B cell (primary cell): ENCODE data around the gene SEC14L1. TPM values are rescaled to one million over a fixed set of nuclear protein-coding genes. Genes with fewer than 3 reads are reported as not detected.

Experiments used
- ATAC-seq: fragments of 200-7000 bp; cut with Tn5 transposase; one replicate; pipeline ENCODE4 v1.10.0; 2021; ENCODE audit warnings: low read depth, mild to moderate bottlenecking, moderate number of reproducible peaks, moderate library complexity
- CTCF ChIA-PET: fragments of 350-600 bp; sonication (Branson Sonifier 250); formaldehyde crosslinking; loops from one replicate; lab custom pipeline; 2021; ENCODE audit warnings: antibody characterized with exemption, inconsistent platforms; lab: Charles Lee
- POLR2A ChIA-PET: fragments of 350-600 bp; sonication (Branson Sonifier 250); formaldehyde crosslinking; loops from one replicate; lab custom pipeline; 2021; ENCODE audit warnings: antibody characterized with exemption; lab: Charles Lee
- DNase-seq: peaks from one replicate; pipeline ENCODE4 v3.0.0; 2013
- H2AFZ ChIP-seq: 2 replicates; pipeline ENCODE4 v1.6.1; 2012; ENCODE audit warnings: mild to moderate bottlenecking, low read depth, low read length; ENCODE audit not compliant: insufficient read depth, poor library complexity, severe bottlenecking
- H3K27ac ChIP-seq, 2 donors: 1 replicate in 1 of 2; 2 replicates in 1 of 2; pipeline ENCODE4 v1.5.1; 2012 to 2013; ENCODE audit warnings: low read length in 2 of 2, mild to moderate bottlenecking in 2 of 2, moderate library complexity in 1 of 2
- H3K27me3 ChIP-seq, 4 experiments: fragments of 200-600 bp in 1 of 4; sonication (generic) in 1 of 4; replicated peaks in 1 of 4; 1 replicate in 2 of 4; 2 replicates in 2 of 4; pipeline versions ENCODE4 v1.6.1 to v1.7.0; 2013 to 2016; ENCODE audit warnings: low read length in 3 of 4, mild to moderate bottlenecking in 2 of 4, mixed read lengths in 1 of 4, moderate library complexity in 1 of 4; ENCODE audit not compliant: insufficient read depth in 4 of 4, control insufficient read depth in 3 of 4; ENCODE audit errors: control extremely low read depth in 1 of 4
- H3K36me3 ChIP-seq, 2 experiments: replicated peaks in 1 of 2; 1 replicate in 1 of 2; 2 replicates in 1 of 2; pipeline versions ENCODE4 v1.6.1 to v1.7.1; 2013; ENCODE audit warnings: low read length in 1 of 2; ENCODE audit not compliant: insufficient read depth in 2 of 2, control insufficient read depth in 1 of 2; ENCODE audit errors: control extremely low read depth in 1 of 2, extremely low read depth in 1 of 2
- H3K4me1 ChIP-seq, 2 donors: fragments of 200-600 bp in 1 of 2; sonication (generic) in 1 of 2; 1 replicate in 1 of 2; 2 replicates in 1 of 2; pipeline versions ENCODE4 v1.5.1 to v1.6.1; 2013 to 2017; ENCODE audit warnings: low read length in 2 of 2; ENCODE audit not compliant: control insufficient read depth in 2 of 2, insufficient read depth in 2 of 2
- H3K4me2 ChIP-seq: replicated peaks from 2 replicates; pipeline ENCODE3; 2012; ENCODE audit warnings: mild to moderate bottlenecking, low read depth, low read length; ENCODE audit not compliant: poor library complexity, severe bottlenecking
- H3K4me3 ChIP-seq, 5 experiments: fragments of 200-600 bp in 1 of 5; sonication (generic) in 1 of 5; 1 replicate in 3 of 5; 2 replicates in 2 of 5; pipeline versions ENCODE4 v1.5.1 to v1.7.0; 2011 to 2016; ENCODE audit warnings: low read length in 4 of 5, mild to moderate bottlenecking in 4 of 5, low read depth in 2 of 5, control low read depth in 1 of 5, moderate library complexity in 1 of 5; ENCODE audit not compliant: insufficient read depth in 1 of 5; ENCODE audit errors: control extremely low read depth in 1 of 5, extremely low read depth in 1 of 5
- H3K79me2 ChIP-seq: fragments of 200-600 bp; sonication (generic); one replicate; pipeline ENCODE4 v1.6.0; 2016; ENCODE audit warnings: low read length; ENCODE audit not compliant: control insufficient read depth, insufficient read depth
- H3K9ac ChIP-seq: fragments of 200-600 bp; sonication (generic); 2 replicates; pipeline ENCODE4 v1.6.1; 2017; ENCODE audit warnings: mild to moderate bottlenecking, low read length, moderate library complexity
- H3K9me3 ChIP-seq, 3 donors: one replicate each; pipeline versions ENCODE4 v1.6.1 to v1.7.1; 2013; ENCODE audit warnings: low read length in 2 of 3; ENCODE audit not compliant: control insufficient read depth in 2 of 3, insufficient read depth in 1 of 3; ENCODE audit errors: control extremely low read depth in 1 of 3
- H4K20me1 ChIP-seq: 2 replicates; pipeline ENCODE4 v1.6.0; 2012; ENCODE audit warnings: mild to moderate bottlenecking, low read length; ENCODE audit not compliant: insufficient read depth, control insufficient read depth, poor library complexity, severe bottlenecking
- H3K27ac Mint-ChIP-seq: one replicate; pipeline ENCODE4 v1.8.0; 2021; ENCODE audit warnings: mixed read lengths
- H3K27me3 Mint-ChIP-seq: one replicate; pipeline ENCODE4 v1.8.0; 2021; ENCODE audit warnings: mixed read lengths
- H3K4me1 Mint-ChIP-seq: one replicate; pipeline ENCODE4 v1.8.0; 2021; ENCODE audit warnings: mixed read lengths
- H3K4me3 Mint-ChIP-seq: one replicate; pipeline ENCODE4 v1.8.0; 2021; ENCODE audit warnings: mixed read lengths
- H3K9me3 Mint-ChIP-seq: one replicate; pipeline ENCODE4 v1.8.0; 2022; ENCODE audit warnings: mixed read lengths; ENCODE audit not compliant: insufficient read depth
- CTCF ChIP-seq: fragments of 200-600 bp; IDR thresholded peaks from one replicate; pipeline ENCODE4 v1.8.0; 2022; ENCODE audit warnings: antibody characterized with exemption, mild to moderate bottlenecking
- EZH2 ChIP-seq: IDR thresholded peaks from 2 replicates; pipeline ENCODE4 v1.6.1; 2012; ENCODE audit warnings: borderline replicate concordance, low read depth, mild to moderate bottlenecking, moderate library complexity, low read length; ENCODE audit not compliant: insufficient read depth, poor library complexity, severe bottlenecking
- WGBS: methylation state at CpG from one replicate; pipeline ENCODE4 v1.1.5; 2013; ENCODE audit warnings: missing lambda C conversion rate; ENCODE audit not compliant: insufficient coverage; 5-methylcytosine and 5-hydroxymethylcytosine counted together
- intact Hi-C: fragments of 100-400 bp; cut with micrococcal nuclease; formaldehyde crosslinking; loops from one replicate; pipeline ENCODE4 v1.10.0; 2022
- polyA plus RNA-seq: library from polyadenylated mRNA; depleted of rRNA; stranded (reverse); fragments of >200 nt; gene quantifications from 2 replicates; pipeline ENCODE4 v1.2.3, GENCODE V29; 2012
- total RNA-seq, 2 donors: library from RNA; stranded (reverse); fragments of 120-200 nt in 1 of 2; gene quantifications; 1 replicate in 1 of 2; 2 replicates in 1 of 2; pipeline versions ENCODE4 v1.2.3 to v1.2.4, GENCODE V29; 2013 to 2022

SEC14L1 gene
- total and polyA plus RNA-seq, 2 donors (not counting 1 experiment from before 2014, with no cell fraction given) = 37.7 to 103 TPM

GRCh38 chr17:77211681-77212080 is 70.9 kb downstream of the SEC14L1 start:
- CTCF ChIA-PET = interaction anchor here (0.5 to 3.7 kb wide), 10 partner anchors 24 to 155 kb away, joined by 3 to 15 read pairs (median 5); no protein-coding TSS in a partner anchor
- 93% methylated on average over 15 of the region's 15 CpGs for WGBS
- intact Hi-C loops = loop anchor here (1.0 to 5.0 kb wide), 3 partner anchors 71 to 124 kb away; partner anchors contain the start of gene SEC14L1
- Histone ChIP-seq H3K9ac (no peak overlapping the region), H4K20me1 (peaks cover 82% of the 10 kb centered on the region), H3K9me3 (no peaks in the 10 kb centered on the region), H3K4me1 (peaks cover 40 to 41% of the 10 kb centered on the region in 2 donors), H3K27me3 (peaks cover 0 to 4% (median 0%) of the 10 kb centered on the region in 4 experiments), H3K79me2 (peaks cover 9% of the 10 kb centered on the region), H2AFZ (no peak overlapping the region), H3K4me3 (peak overlapping the region in 1 of 5 experiments; percentile 39), H3K27ac (peak overlapping the region in 1 of 2 donors; percentile 29), H3K36me3 (peaks cover 0 to 86% of the 10 kb centered on the region in 2 experiments), H3K4me2 (peak overlapping the region; percentile 65)
- H3K9me3 Mint-ChIP-seq = no peaks in the 10 kb centered on the region
- POLR2A ChIA-PET = interaction anchor here (0.6 to 1.6 kb wide), 2 partner anchors 26 to 70 kb away, joined by 3 to 8 read pairs; partner anchors contain the start of gene SEC14L1
- DNase-seq (no peak), ATAC-seq (no peak)
- peak overlapping the region; percentile 73 for H3K4me3 Mint-ChIP-seq
- peak overlapping the region; percentile 51 for H3K27ac Mint-ChIP-seq
- H3K4me1 Mint-ChIP-seq = peaks cover 55% of the 10 kb centered on the region
- H3K27me3 Mint-ChIP-seq = no peaks in the 10 kb centered on the region
- TF ChIP-seq EZH2 (no peak), CTCF (no peak)
